ENCODE results near the gene WWP2.
"Not testable (repeated sequence)": the region's sequence is repeated elsewhere in the genome, so short reads cannot be mapped to it uniquely, and the experiment has no call there.

The WWP2 gene

GRCh38 chr16:69931631-69932030 is 169.5 kb downstream of the WWP2 start:
- DNase-seq: no peak

GRCh38 chr16:69932228-69932627 is 170.1 kb downstream of the WWP2 start:
- DNase-seq: no peak

- DNase-seq: no peak
Measured at GRCh38 chr16:69932691-69933392, 170.7 kb downstream of the WWP2 start.

- no peak for DNase-seq
Measured at GRCh38 chr16:69934044-69934443, 171.9 kb downstream of the WWP2 start.

GRCh38 chr16:69934751-69935150 is 172.6 kb downstream of the WWP2 start:
- DNase-seq: no peak

- DNase-seq: no peak
Measured at GRCh38 chr16:69935278-69935711, 173.2 kb downstream of the WWP2 start.

- no peak for DNase-seq
Measured at GRCh38 chr16:69935740-69936139, 173.6 kb downstream of the WWP2 start.

GRCh38 chr16:69936252-69936651 is 174.1 kb downstream of the WWP2 start:
- DNase-seq: no peak

GRCh38 chr16:69936751-69937211 is 174.6 kb downstream of the WWP2 start:
- no peak for DNase-seq

- no peak for DNase-seq
Measured at GRCh38 chr16:69937465-69937951, 175.4 kb downstream of the WWP2 start.

GRCh38 chr16:69938981-69939820 is 177.1 kb downstream of the WWP2 start:
- DNase-seq: no peak

GRCh38 chr16:69939821-69940585 is 177.9 kb downstream of the WWP2 start:
- no peak for DNase-seq

- no peak for DNase-seq
Measured at GRCh38 chr16:69940676-69941075, 178.5 kb downstream of the WWP2 start.

GRCh38 chr16:69941251-69942098 is 179.3 kb downstream of the WWP2 start:
- DNase-seq: no peak

GRCh38 chr16:69942099-69942491 is 180.0 kb downstream of the WWP2 start:
- no peak for DNase-seq

- DNase-seq: no peak
Measured at GRCh38 chr16:69942627-69943170, 180.6 kb downstream of the WWP2 start.

- not testable (repeated sequence) for DNase-seq
Measured at GRCh38 chr16:69943241-69944036, 181.3 kb downstream of the WWP2 start.

GRCh38 chr16:69950411-69950810 is 188.3 kb downstream of the WWP2 start:
- not testable (repeated sequence) for DNase-seq

- DNase-seq: not testable (repeated sequence)
Measured at GRCh38 chr16:69951017-69951671, 189.0 kb downstream of the WWP2 start, which contains the start of gene CLEC18A. Gene CLEC18A (plus strand): TSS chr16:69951334. CDS start chr16:69951367, 33 bp downstream.

- DNase-seq: not testable (repeated sequence)
Measured at GRCh38 chr16:69951672-69952031, 189.5 kb downstream of the WWP2 start.
